HepG2 (cell line): ENCODE data around the gene CHCHD3. TPM values are rescaled to one million over a fixed set of nuclear protein-coding genes. Genes with fewer than 3 reads are reported as not detected.

ENCODE experiments used
- ATAC-seq: fragments of 200-7000 bp; cut with Tn5 transposase; 3 replicates; pipeline ENCODE4 v1.9.1; 2020; ENCODE audit warnings: mild to moderate bottlenecking, moderate library complexity
- BruUV-seq: library from RNA; stranded (reverse); fragments of 400-500 nt; replicated peaks from 2 replicates; lab custom pipeline; 2021; lab: Mats Ljungman, UMichigan
- CTCF ChIA-PET: fragments of 300-600 bp; formaldehyde crosslinking; extraction: SDS; loops from one replicate; lab custom pipeline; 2021; ENCODE audit warnings: low total read pairs, inconsistent platforms, low intra/inter-chr PET ratio; lab: Yijun Ruan, JAX
- POLR2A ChIA-PET: fragments of 350-600 bp; sonication (Branson Sonifier 250); formaldehyde crosslinking; loops from one replicate; lab custom pipeline; 2020; ENCODE audit warnings: antibody characterized with exemption, inconsistent platforms; lab: Yijun Ruan, JAX
- DNase-seq: peaks from one replicate; pipeline ENCODE4 v3.0.0-alpha.2; 2015; ENCODE audit warnings: low spot score
- FAIRE-seq: peaks from 3 replicates; lab custom pipeline; 2011; peaks lifted over from hg19 to GRCh38; lab: Jason Lieb, UNC
- H2AFZ ChIP-seq: one replicate; pipeline ENCODE4 v1.6.1; 2011; ENCODE audit warnings: low read length, inconsistent platforms
- H3K27ac ChIP-seq: fragments of 300-600 bp; 3 replicates; pipeline ENCODE4 v1.8.0; 2011; ENCODE audit warnings: mixed run types, mild to moderate bottlenecking, mixed read lengths, low read length, inconsistent platforms; ENCODE audit not compliant: insufficient read depth; ENCODE audit errors: extremely low read length
- H3K27me3 ChIP-seq, 2 experiments: fragments of 200-600 bp in 1 of 2; 2 replicates in 1 of 2; 3 replicates in 1 of 2; pipeline versions ENCODE4 v1.6.0 to v1.8.0; 2011; ENCODE audit warnings: low read length in 2 of 2, mild to moderate bottlenecking in 2 of 2, moderate library complexity in 2 of 2, inconsistent platforms in 1 of 2; ENCODE audit not compliant: insufficient read depth in 2 of 2, control insufficient read depth in 1 of 2
- H3K36me3 ChIP-seq, 2 experiments: fragments of 200-600 bp in 1 of 2; replicated peaks in 1 of 2; 2 replicates in 1 of 2; 3 replicates in 1 of 2; pipeline versions ENCODE4 v1.5.1 to v1.8.0; 2011; ENCODE audit warnings: low read length in 2 of 2, inconsistent platforms in 1 of 2; ENCODE audit not compliant: insufficient read depth in 2 of 2, control insufficient read depth in 1 of 2
- H3K4me1 ChIP-seq: 2 replicates; pipeline ENCODE4 v1.5.1; 2012; ENCODE audit warnings: low read length, inconsistent platforms; ENCODE audit not compliant: insufficient read depth
- H3K4me2 ChIP-seq: 2 replicates; pipeline ENCODE4 v1.6.0; 2011; ENCODE audit warnings: low read depth, low read length, inconsistent platforms
- H3K4me3 ChIP-seq, 3 experiments: fragments of 200-600 bp in 1 of 3; sonication (generic), shearing (Covaris generic) in 1 of 3; replicated peaks in 1 of 3; 2 replicates each; pipeline ENCODE4 v1.5.1; 2011 to 2016; ENCODE audit warnings: low read length in 3 of 3, inconsistent platforms in 2 of 3, low read depth in 2 of 3, mild to moderate bottlenecking in 2 of 3, control low read depth in 1 of 3, mixed read lengths in 1 of 3; ENCODE audit not compliant: insufficient read depth in 1 of 3
- H3K79me2 ChIP-seq: one replicate; pipeline ENCODE4 v1.6.1; 2011; ENCODE audit warnings: low read length, inconsistent platforms; ENCODE audit not compliant: insufficient read depth
- H3K9ac ChIP-seq: 2 replicates; pipeline ENCODE4 v1.6.0; 2011; ENCODE audit warnings: mild to moderate bottlenecking, low read depth, low read length, inconsistent platforms; ENCODE audit not compliant: insufficient read depth
- H3K9me3 ChIP-seq: 2 replicates; pipeline ENCODE4 v1.5.1; 2012; ENCODE audit warnings: mild to moderate bottlenecking, low read length
- H4K20me1 ChIP-seq: 2 replicates; pipeline ENCODE4 v1.6.0; 2011; ENCODE audit warnings: inconsistent platforms, mild to moderate bottlenecking, low read length, moderate library complexity; ENCODE audit not compliant: insufficient read depth
- ARID2 ChIP-seq: sonication (generic); formaldehyde crosslinking; IDR thresholded peaks from 2 replicates; pipeline ENCODE4 v1.8.1; 2022; ENCODE audit warnings: mild to moderate bottlenecking, missing genetic modification reagents, borderline replicate concordance
- BRD4 ChIP-seq: sonication (generic); formaldehyde crosslinking; IDR thresholded peaks from 2 replicates; pipeline ENCODE4 v1.4.0; 2020; ENCODE audit warnings: missing genetic modification reagents
- KAT8 ChIP-seq: IDR thresholded peaks from 2 replicates; pipeline ENCODE4 v1.6.1; 2016; ENCODE audit warnings: missing genetic modification reagents, missing compliant biosample characterization
- MZF1 ChIP-seq: sonication (generic); formaldehyde crosslinking; IDR thresholded peaks from 2 replicates; pipeline ENCODE4 v1.8.1; 2023; ENCODE audit warnings: mild to moderate bottlenecking, missing genetic modification reagents, borderline replicate concordance
- NFRKB ChIP-seq: fragments of 450-650 bp; IDR thresholded peaks from 2 replicates; pipeline ENCODE4 v1.6.1; 2017
- PRMT3 ChIP-seq: sonication (generic); formaldehyde crosslinking; IDR thresholded peaks from 2 replicates; pipeline ENCODE4 v1.8.1; 2022; ENCODE audit warnings: low read depth, mild to moderate bottlenecking, moderate library complexity, missing genetic modification reagents, borderline replicate concordance
- RXRB ChIP-seq: IDR thresholded peaks from 2 replicates; pipeline ENCODE4 v1.6.1; 2016; ENCODE audit warnings: borderline replicate concordance, missing genetic modification reagents, missing compliant biosample characterization
- SATB2 ChIP-seq: sonication (generic); formaldehyde crosslinking; IDR thresholded peaks from 2 replicates; pipeline ENCODE4 v1.5.0; 2020; ENCODE audit warnings: missing genetic modification reagents
- SMC3 ChIP-seq: IDR thresholded peaks from 2 replicates; pipeline ENCODE4 v1.6.1; 2011; ENCODE audit warnings: low read length, improper control_type of control experiment
- TEAD3 ChIP-seq: optimal IDR thresholded peaks from 2 replicates; pipeline ENCODE3; 2016; ENCODE audit warnings: borderline replicate concordance
- ZEB1 ChIP-seq: IDR thresholded peaks from 2 replicates; pipeline ENCODE4 v1.6.1; 2012; ENCODE audit warnings: mild to moderate bottlenecking, low read depth, inconsistent platforms; ENCODE audit not compliant: insufficient replicate concordance
- ZFP37 ChIP-seq: sonication (generic); formaldehyde crosslinking; IDR thresholded peaks from 2 replicates; pipeline ENCODE4 v1.4.0; 2020; ENCODE audit warnings: missing genetic modification reagents, borderline replicate concordance
- ZNF546 ChIP-seq: sonication (generic); formaldehyde crosslinking; conservative IDR thresholded peaks from 2 replicates; pipeline ENCODE4 v1.8.1; 2023; ENCODE audit warnings: mild to moderate bottlenecking, missing genetic modification reagents
- WGBS: methylation state at CpG from one replicate; pipeline ENCODE4 v1.1.6; 2017; ENCODE audit warnings: low lambda C conversion rate; 5-methylcytosine and 5-hydroxymethylcytosine counted together
- in situ Hi-C: cut with HindIII; loops from 2 replicates; pipeline ENCODE4 v1.10.0; 2017; ENCODE audit warnings: low pct_unique_long_range_greater_than_20kb; ENCODE audit not compliant: extremely low pct_ligation_motif_present
- intact Hi-C: fragments of 100-400 bp; cut with micrococcal nuclease; formaldehyde crosslinking; loops from one replicate; pipeline ENCODE4 v1.10.0; 2022; ENCODE audit not compliant: unreplicated experiment
- polyA plus RNA-seq, 8 experiments: library from polyadenylated mRNA; depleted of rRNA in 3 of 8; stranded (reverse) in 7 of 8; unstranded in 1 of 8; fragments of >200 nt; fragmentation: Illumina TruSeq in 4 of 8; extraction: Trizol in 4 of 8; gene quantifications; 2 replicates each; pipeline versions ENCODE4 v1.2.1 to v1.2.3, GENCODE V29; 2011 to 2016; ENCODE audit warnings: low read depth in 4 of 8, missing spikeins in 1 of 8, mixed read lengths in 1 of 8; ENCODE audit not compliant: insufficient read depth in 1 of 8
- total RNA-seq, 5 experiments: library from RNA; depleted of rRNA; stranded (reverse); fragments of >200 nt; fragmentation: Illumina TruSeq; extraction: Trizol; gene quantifications; 2 replicates each; pipeline ENCODE4 v1.2.3, GENCODE V29; 2016; ENCODE audit warnings: low read depth in 1 of 5
- TF ChIP-seq, protein P1 (sequence below): sonication (generic); formaldehyde crosslinking; IDR thresholded peaks from 2 replicates; pipeline ENCODE4 v1.8.0; 2022; ENCODE audit warnings: missing genetic modification reagents, low read depth, mild to moderate bottlenecking, borderline replicate concordance

The CHCHD3 gene
- total and polyA plus RNA-seq, 2 of the 13 experiments (the other 11 are each of a cell fraction or from before 2014, with no cell fraction given), result 32.7 to 86.8 TPM

DNA sequence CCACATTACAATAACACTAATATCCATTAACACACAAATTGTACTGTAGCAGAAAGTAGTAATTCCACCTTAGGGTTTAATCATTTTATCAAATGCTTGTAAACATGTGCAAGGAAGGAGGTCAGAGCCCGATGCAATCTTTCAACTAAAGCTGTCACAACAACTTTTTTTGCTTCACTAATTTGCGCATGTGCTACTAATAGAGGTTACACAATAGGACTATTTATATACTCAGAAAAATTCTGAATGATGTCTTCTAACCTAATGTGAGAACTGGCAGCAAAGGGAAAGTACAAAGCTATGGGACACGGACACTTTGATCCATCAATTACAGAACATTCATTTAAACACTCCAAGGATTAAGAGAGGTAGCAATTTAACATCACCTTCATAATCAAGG is 244.4 kb downstream of the CHCHD3 start:
- ChIA-PET CTCF (no interaction called here), POLR2A (no interaction called here)
- in situ Hi-C loops (no loop called here), intact Hi-C loops (no loop called here)
- Histone ChIP-seq H3K27ac (no peak overlapping the region), H3K4me1 (no peaks in the 10 kb centered on the region), H3K9ac (no peak overlapping the region), H3K79me2 (no peaks in the 10 kb centered on the region), H2AFZ (no peak overlapping the region), H4K20me1 (no peaks in the 10 kb centered on the region), H3K4me3 (no peak overlapping the region), H3K27me3 (no peaks in the 10 kb centered on the region), H3K9me3 (no peaks in the 10 kb centered on the region), H3K36me3 (peaks cover 0 to 6% of the 10 kb centered on the region in 2 experiments; a peak in 1 of 5 replicates), H3K4me2 (no peak overlapping the region)
- WGBS, result 98% methylated on average over 3 of the region's 3 CpGs
- no TSS peak for BruUV-seq
- no peak for DNase-seq
- no peak for FAIRE-seq
- ATAC-seq, result no peak
- TF ChIP-seq ZNF546 (CRISPR knock-in tag), result no peak
- TF ChIP-seq SATB2 (CRISPR knock-in tag), result no peak

DNA sequence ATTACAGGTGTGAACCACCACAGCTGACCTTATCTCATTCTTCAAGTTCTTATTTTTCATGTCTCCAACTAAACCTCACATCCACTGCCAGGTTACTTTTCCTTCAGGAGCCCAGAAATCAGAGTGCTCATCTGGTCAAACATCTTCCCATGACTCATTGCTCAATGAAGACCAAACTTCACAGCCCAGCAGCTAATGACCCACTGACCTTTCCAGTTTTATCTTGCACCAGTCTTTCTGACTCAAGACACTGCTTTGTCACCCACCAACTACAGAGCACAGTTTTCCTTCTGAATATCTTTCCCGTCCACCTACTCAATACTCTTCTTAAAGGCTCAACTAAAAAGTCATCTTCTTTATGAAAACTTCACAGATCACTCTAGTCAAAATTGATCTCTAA is 245.1 kb downstream of the CHCHD3 start:
- no peak overlapping the region for H3K4me3 ChIP-seq
- no peak overlapping the region for H3K27ac ChIP-seq
- H3K9me3 ChIP-seq, result no peaks in the 10 kb centered on the region
- no peaks in the 10 kb centered on the region for H3K27me3 ChIP-seq
- no peak overlapping the region for H3K4me2 ChIP-seq
- H3K4me1 ChIP-seq, result no peaks in the 10 kb centered on the region
- in situ Hi-C loops, result no loop called here
- 98% methylated on average over 1 of the region's 1 CpG for WGBS
- POLR2A ChIA-PET, result no interaction called here
- FAIRE-seq (no peak), ATAC-seq (no peak), DNase-seq (no peak)
- H3K36me3 ChIP-seq, result peaks cover 0 to 6% of the 10 kb centered on the region in 2 experiments; a peak in 1 of 5 replicates
- no TSS peak for BruUV-seq
- no peak overlapping the region for H3K9ac ChIP-seq
- no peak overlapping the region for H2AFZ ChIP-seq
- no peaks in the 10 kb centered on the region for H3K79me2 ChIP-seq
- CTCF ChIA-PET, result no interaction called here
- TF ChIP-seq PRMT3 (CRISPR knock-in tag) (no peak), ARID2 (CRISPR knock-in tag) (no peak), SMC3 (no peak), NFRKB (no peak), BRD4 (CRISPR knock-in tag) (no peak), KAT8 (CRISPR knock-in tag) (no peak), ZEB1 (no peak), MZF1 (no peak), TEAD3 (no peak), RXRB (CRISPR knock-in tag) (no peak), ZFP37 (CRISPR knock-in tag) (no peak)
- TF ChIP-seq, protein P1, sequence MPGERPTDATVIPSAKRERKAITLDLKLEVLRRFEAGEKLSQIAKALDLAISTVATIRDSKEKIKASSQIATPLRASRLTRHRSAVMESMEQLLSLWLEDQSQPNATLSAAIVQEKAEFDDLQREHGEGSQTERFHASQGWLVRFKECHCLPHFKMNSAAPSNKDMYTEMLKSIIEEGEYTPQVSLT (CRISPR knock-in tag), result no peak
- H4K20me1 ChIP-seq, result no peaks in the 10 kb centered on the region
- intact Hi-C loops, result no loop called here
